HCT116 (cell line): ENCODE data around the gene TDRD7.

Experiments
- CTCF ChIP-seq, 3 experiments: fragments of 200-600 bp in 1 of 3; sonication (generic) in 1 of 3; IDR thresholded peaks in 2 of 3; conservative IDR thresholded peaks in 1 of 3; 2 replicates each; pipeline ENCODE4 v1.5.1; 2012 to 2017; ENCODE audit warnings: low read depth in 2 of 3, low read length in 2 of 3, antibody characterized with exemption in 1 of 3, borderline replicate concordance in 1 of 3, control low read depth in 1 of 3, mild to moderate bottlenecking in 1 of 3, mixed read lengths in 1 of 3, mixed run types in 1 of 3, moderate library complexity in 1 of 3; ENCODE audit not compliant: insufficient read depth in 1 of 3
- EZH2 ChIP-seq: fragments of 200-600 bp; sonication (generic); IDR thresholded peaks from 2 replicates; pipeline ENCODE4 v1.6.1; 2017; ENCODE audit warnings: antibody characterized with exemption, mixed run types
- EZH2phosphoT487 ChIP-seq: fragments of 200-600 bp; IDR thresholded peaks from 2 replicates; pipeline ENCODE4 v1.6.1; 2018; ENCODE audit warnings: antibody characterized with exemption, borderline replicate concordance
- POLR2A ChIP-seq: IDR thresholded peaks from 2 replicates; pipeline ENCODE4 v1.7.0; 2011; ENCODE audit warnings: borderline replicate concordance; ENCODE audit not compliant: insufficient read depth, insufficient read length; ENCODE audit errors: extremely low read depth
- REST ChIP-seq: IDR thresholded peaks from 2 replicates; pipeline ENCODE4 v1.6.1; 2012; ENCODE audit warnings: low read depth
- YY1 ChIP-seq: IDR thresholded peaks from 2 replicates; pipeline ENCODE4 v1.6.1; 2011; ENCODE audit warnings: low read length, low read depth, moderate library complexity, mild to moderate bottlenecking; ENCODE audit not compliant: insufficient replicate concordance; ENCODE audit errors: extremely low read depth
- TF ChIP-seq, protein P1 (sequence below): IDR thresholded peaks from 2 replicates; pipeline ENCODE4 v1.6.1; 2012

DNA sequence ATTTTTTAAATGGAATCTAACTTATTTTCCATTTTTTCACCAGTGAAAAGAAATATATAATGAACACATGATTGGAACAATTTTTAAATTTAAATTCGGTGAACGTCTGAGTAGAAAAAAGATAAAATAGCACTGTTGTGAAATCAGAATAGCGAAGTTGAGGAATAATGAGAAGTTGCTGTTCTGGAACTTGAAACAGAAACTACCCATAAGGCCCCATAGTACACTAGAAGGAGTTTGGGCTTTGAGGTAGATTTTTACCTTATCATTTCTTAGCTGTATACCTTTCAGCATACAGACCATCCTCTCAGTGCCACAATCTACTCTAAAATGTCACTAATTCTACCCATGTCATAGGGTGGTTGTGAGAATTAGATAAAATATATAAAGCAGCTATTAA, 35.1 kb downstream of the TDRD7 start:
- TF ChIP-seq REST (no peak), EZH2phosphoT487 (no peak), EZH2 (no peak), YY1 (no peak), CTCF (IDR thresholded peaks at IDR 0.05 in 2 of 3, conservative IDR thresholded peaks at IDR 0.05 in 1 of 3; ENCODE audit: borderline replicate concordance in 1 of 3, insufficient read depth in 1 of 3, low read depth in 2 of 3, low read length in 2 of 3) (no peak), POLR2A (no peak)
- TF ChIP-seq, protein P1, sequence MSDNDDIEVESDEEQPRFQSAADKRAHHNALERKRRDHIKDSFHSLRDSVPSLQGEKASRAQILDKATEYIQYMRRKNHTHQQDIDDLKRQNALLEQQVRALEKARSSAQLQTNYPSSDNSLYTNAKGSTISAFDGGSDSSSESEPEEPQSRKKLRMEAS: no peak
